ENCODE measurements around the gene SKOR1.

GRCh38 chr15:67836955-67837354, 11.6 kb downstream of the SKOR1 start:
- TF ChIP-seq CTCF (IDR thresholded peaks at IDR 0.05) = no peak
- TF ChIP-seq POLR2A (IDR thresholded peaks at IDR 0.05) = no peak
- no peak for TF ChIP-seq EP300 (IDR thresholded peaks at IDR 0.05)
